Pericardium fibroblast (primary cell): ENCODE measurements around the gene CLPTM1L. TPM values are rescaled to one million over a fixed set of nuclear protein-coding genes. Genes with fewer than 3 reads are reported as not detected.

Source experiments
- total RNA-seq: library from RNA; depleted of rRNA; stranded (reverse); fragments of >200 nt; gene quantifications from 2 replicates; pipeline ENCODE4 v1.2.3, GENCODE V29; 2015

The CLPTM1L gene
- total RNA-seq = 86.4 and 119 TPM in 2 replicates

GRCh38 chr5:1344975-1345838 is at the start of gene CLPTM1L:
Gene CLPTM1L (minus strand): TSS chr5:1345099. CDS start chr5:1344841, 258 bp downstream.

GRCh38 chr5:1294835-1295649 is 49.9 kb downstream of the CLPTM1L start, which contains the start of gene TERT:
Gene TERT (minus strand): TSS chr5:1295068. CDS start chr5:1294989, 79 bp downstream.

Other genes starting within 250 kb of the CLPTM1L start
- 3.9 and 6.8 TPM in 2 replicates for gene SLC12A7, start 233.0 kb downstream of the CLPTM1L start, total RNA-seq
- not detected in 2 replicates for gene SLC6A19, start 143.5 kb downstream of the CLPTM1L start, total RNA-seq
- gene SLC6A18, start 119.7 kb downstream of the CLPTM1L start, total RNA-seq = not detected in 2 replicates
- gene TERT, start 50.0 kb downstream of the CLPTM1L start, total RNA-seq = not detected in 2 replicates
- gene SLC6A3, start 100.3 kb upstream of the CLPTM1L start, total RNA-seq = not detected in 2 replicates
- gene LPCAT1, start 178.9 kb upstream of the CLPTM1L start, total RNA-seq = 27.7 and 42.4 TPM in 2 replicates